Esophagus muscularis mucosa (tissue), 4 donors: Measurements from ENCODE around the gene SIX2. TPM values are rescaled to one million over a fixed set of nuclear protein-coding genes. Genes with fewer than 3 reads are reported as not detected.

ENCODE experiments used
- DNase-seq: peaks from one replicate; pipeline ENCODE4 v3.0.0-alpha.2; 2017; ENCODE audit errors: extremely low spot score
- H3K27ac ChIP-seq, 4 donors: fragments of 200-600 bp; sonication (generic); replicated peaks in 1 of 4; 1 replicate in 3 of 4; 2 replicates in 1 of 4; pipeline ENCODE4 v1.5.1; 2016 to 2019; ENCODE audit warnings: mild to moderate bottlenecking in 1 of 4
- H3K27me3 ChIP-seq, 4 donors: fragments of 200-600 bp; sonication (generic); one replicate each; pipeline versions ENCODE4 v1.5.1 to v1.6.0; 2016 to 2019
- H3K36me3 ChIP-seq, 4 donors: fragments of 200-600 bp; sonication (generic); one replicate each; pipeline ENCODE4 v1.5.1; 2016 to 2019
- H3K4me1 ChIP-seq, 4 donors: fragments of 200-600 bp; sonication (generic); one replicate each; pipeline ENCODE4 v1.5.1; 2016 to 2019
- H3K4me3 ChIP-seq, 4 donors: fragments of 200-600 bp; sonication (generic); 1 replicate in 2 of 4; 2 replicates in 2 of 4; pipeline ENCODE4 v1.5.1; 2016 to 2019; ENCODE audit warnings: mild to moderate bottlenecking in 4 of 4, moderate library complexity in 1 of 4
- H3K9me3 ChIP-seq, 4 donors: fragments of 200-600 bp; sonication (generic); 1 replicate in 3 of 4; 2 replicates in 1 of 4; pipeline ENCODE4 v1.5.1; 2016 to 2019
- CTCF ChIP-seq, 3 experiments: fragments of 200-600 bp in 2 of 3; fragments of 450-650 bp in 1 of 3; sonication (generic) in 2 of 3; IDR thresholded peaks; one replicate each; pipeline ENCODE4 v1.5.1; 2017 to 2019; ENCODE audit warnings: antibody characterized with exemption in 3 of 3, mild to moderate bottlenecking in 2 of 3, moderate library complexity in 1 of 3
- EP300 ChIP-seq: sonication (generic); formaldehyde crosslinking; IDR thresholded peaks from one replicate; pipeline ENCODE4 v1.6.1; 2017; ENCODE audit warnings: antibody characterized with exemption
- POLR2A ChIP-seq: fragments of 450-650 bp; IDR thresholded peaks from one replicate; pipeline ENCODE4 v1.6.1; 2017; ENCODE audit warnings: antibody characterized with exemption, moderate library complexity, mild to moderate bottlenecking, low read depth
- POLR2AphosphoS5 ChIP-seq, 2 donors: sonication (generic); formaldehyde crosslinking; IDR thresholded peaks; one replicate each; pipeline ENCODE4 v1.6.1; 2017; ENCODE audit warnings: antibody characterized with exemption in 2 of 2
- WGBS: methylation state at CpG from one replicate; pipeline ENCODE4 v1.1.5; 2018; 5-methylcytosine and 5-hydroxymethylcytosine counted together
- intact Hi-C: fragments of 100-400 bp; cut with DNase I; formaldehyde crosslinking; loops from one replicate; pipeline ENCODE4 v1.15.1; 2023
- total RNA-seq, 4 donors: library from RNA; depleted of rRNA; stranded (reverse); fragments of >200 nt; gene quantifications; one replicate each; pipeline versions ENCODE4 v1.1.0 to v1.2.1, GENCODE V29; 2016

SIX2 gene
- total RNA-seq, 4 donors from 2014 or later = under 0.01 to 1.9 (median 1.5) TPM

- 36% methylated on average over 25 of the region's 25 CpGs for WGBS
These were observed 3.8 kb downstream of the SIX2 start for GRCh38 chr2:45005261-45006002.

DNA sequence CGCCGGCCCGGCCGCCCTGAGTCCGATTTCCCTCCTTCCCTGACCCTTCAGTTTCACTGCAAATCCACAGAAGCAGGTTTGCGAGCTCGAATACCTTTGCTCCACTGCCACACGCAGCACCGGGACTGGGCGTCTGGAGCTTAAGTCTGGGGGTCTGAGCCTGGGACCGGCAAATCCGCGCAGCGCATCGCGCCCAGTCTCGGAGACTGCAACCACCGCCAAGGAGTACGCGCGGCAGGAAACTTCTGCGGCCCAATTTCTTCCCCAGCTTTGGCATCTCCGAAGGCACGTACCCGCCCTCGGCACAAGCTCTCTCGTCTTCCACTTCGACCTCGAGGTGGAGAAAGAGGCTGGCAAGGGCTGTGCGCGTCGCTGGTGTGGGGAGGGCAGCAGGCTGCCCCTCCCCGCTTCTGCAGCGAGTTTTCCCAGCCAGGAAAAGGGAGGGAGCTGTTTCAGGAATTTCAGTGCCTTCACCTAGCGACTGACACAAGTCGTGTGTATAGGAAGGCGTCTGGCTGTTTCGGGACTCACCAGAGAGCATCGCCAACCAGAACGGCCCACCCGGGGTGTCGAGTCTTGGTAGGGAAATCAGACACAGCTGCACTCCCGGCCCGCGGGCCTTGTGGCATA is 4.6 kb downstream of the SIX2 start:
- peaks cover 34 to 61% (median 56%) of the 10 kb centered on the region in 4 donors for H3K4me1 ChIP-seq
- 15% methylated on average over 16 of the region's 45 CpGs for WGBS
- peaks cover 5 to 100% (median 70%) of the 10 kb centered on the region in 4 donors for H3K27me3 ChIP-seq
- H3K27ac ChIP-seq = no peak overlapping the region
- intact Hi-C loops = no loop called here
- H3K36me3 ChIP-seq = no peaks in the 10 kb centered on the region
- H3K9me3 ChIP-seq = no peaks in the 10 kb centered on the region
- no peak for TF ChIP-seq CTCF (IDR thresholded peaks at IDR 0.05)
- TF ChIP-seq EP300 = no peak
- TF ChIP-seq POLR2A = no peak
- no peak for TF ChIP-seq POLR2AphosphoS5 (IDR thresholded peaks at IDR 0.05)
- no peak for DNase-seq
- H3K4me3 ChIP-seq = peak overlapping the region; percentile 28 to 45 (median 36)

More at GRCh38 chr2:45005261-45006002, 3.8 kb downstream of the SIX2 start:
- Histone ChIP-seq H3K9me3 (no peaks in the 10 kb centered on the region), H3K27me3 (peaks cover 8 to 100% (median 68%) of the 10 kb centered on the region in 4 donors), H3K36me3 (no peaks in the 10 kb centered on the region), H3K4me1 (peaks cover 41 to 66% (median 62%) of the 10 kb centered on the region in 4 donors), H3K4me3 (peak overlapping the region in 2 of 4 donors; percentile 34 to 38), H3K27ac (no peak overlapping the region)
- TF ChIP-seq CTCF (IDR thresholded peaks at IDR 0.05) (no peak), EP300 (no peak), POLR2AphosphoS5 (IDR thresholded peaks at IDR 0.05) (no peak), POLR2A (no peak)
- no peak for DNase-seq
- intact Hi-C loops = no loop called here

DNA sequence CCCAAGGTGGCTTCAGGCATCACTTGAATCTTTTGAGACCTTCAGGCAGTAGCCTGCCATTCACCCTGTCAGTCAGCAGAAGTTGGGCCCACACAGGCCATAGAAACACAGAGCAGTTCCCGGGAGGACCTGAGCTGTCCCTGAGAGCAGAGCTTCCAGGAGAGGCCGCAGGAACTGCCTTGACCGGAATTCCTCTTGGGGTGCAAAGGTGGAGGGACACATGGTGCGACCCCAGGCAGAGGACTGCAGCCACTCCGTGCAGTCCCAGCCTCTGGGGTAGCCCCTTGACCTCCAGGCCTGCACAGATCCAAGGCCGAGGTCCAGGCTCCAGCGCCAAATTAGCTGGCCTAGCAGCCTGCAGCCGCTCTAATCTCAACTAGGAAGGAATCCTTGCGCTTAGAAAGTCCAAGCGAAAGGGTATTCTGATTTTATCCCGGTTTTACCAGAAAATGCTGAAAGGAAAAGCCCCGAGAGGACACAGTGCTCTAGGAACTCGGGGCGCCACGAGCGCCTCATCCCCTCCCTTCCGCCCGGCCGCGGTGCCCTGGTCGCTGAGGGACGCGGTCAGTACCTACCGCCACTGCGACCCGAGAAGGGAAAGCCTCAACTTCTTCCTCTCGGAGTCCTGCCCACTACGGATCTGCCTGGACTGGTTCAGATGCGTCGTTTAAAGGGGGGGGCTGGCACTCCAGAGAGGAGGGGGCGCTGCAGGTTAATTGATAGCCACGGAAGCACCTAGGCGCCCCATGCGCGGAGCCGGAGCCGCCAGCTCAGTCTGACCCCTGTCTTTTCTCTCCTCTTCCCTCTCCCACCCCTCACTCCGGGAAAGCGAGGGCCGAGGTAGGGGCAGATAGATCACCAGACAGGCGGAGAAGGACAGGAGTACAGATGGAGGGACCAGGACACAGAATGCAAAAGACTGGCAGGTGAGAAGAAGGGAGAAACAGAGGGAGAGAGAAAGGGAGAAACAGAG is 5.4 kb downstream of the SIX2 start:
- intact Hi-C loops = no loop called here
- WGBS = 24% methylated on average over 14 of the region's 41 CpGs
- no peak for DNase-seq
- peaks cover 5 to 100% (median 73%) of the 10 kb centered on the region in 4 donors for H3K27me3 ChIP-seq
- no peaks in the 10 kb centered on the region for H3K36me3 ChIP-seq
- TF ChIP-seq POLR2AphosphoS5 (IDR thresholded peaks at IDR 0.05) (no peak), EP300 (no peak), POLR2A (no peak), CTCF (IDR thresholded peaks at IDR 0.05) (no peak)
- peaks cover 34 to 53% (median 48%) of the 10 kb centered on the region in 4 donors for H3K4me1 ChIP-seq
- no peak overlapping the region for H3K27ac ChIP-seq
- peak overlapping the region; percentile 28 to 45 (median 36) for H3K4me3 ChIP-seq
- no peaks in the 10 kb centered on the region for H3K9me3 ChIP-seq

DNA sequence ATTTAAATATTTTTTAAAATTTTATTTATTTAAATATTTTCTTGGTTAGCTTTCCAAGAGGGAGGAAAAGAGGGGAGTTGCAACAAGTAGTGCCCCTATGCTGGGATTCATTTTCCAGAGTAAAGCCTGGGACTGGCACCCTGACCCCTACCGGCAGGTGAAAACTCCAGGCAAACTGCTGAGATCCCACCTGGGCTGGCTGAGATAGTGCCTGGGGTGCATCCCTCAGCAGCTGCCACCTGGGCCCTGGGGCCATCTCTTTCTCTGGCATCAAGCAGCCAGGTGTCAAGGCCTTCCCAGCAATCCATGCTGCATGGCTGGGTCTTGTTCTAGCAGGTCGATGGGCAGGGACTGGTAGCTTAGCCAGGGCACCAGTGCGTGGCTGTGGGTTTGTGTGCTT is 6.6 kb downstream of the SIX2 start:
- Histone ChIP-seq H3K27me3 (peaks cover 5 to 99% (median 73%) of the 10 kb centered on the region in 4 donors), H3K4me3 (no peak overlapping the region), H3K36me3 (no peaks in the 10 kb centered on the region), H3K9me3 (no peaks in the 10 kb centered on the region), H3K4me1 (peaks cover 27 to 45% (median 38%) of the 10 kb centered on the region in 4 donors), H3K27ac (no peak overlapping the region)
- no peak for TF ChIP-seq POLR2AphosphoS5 (IDR thresholded peaks at IDR 0.05)
- TF ChIP-seq POLR2A = no peak
- TF ChIP-seq CTCF (IDR thresholded peaks at IDR 0.05) = no peak
- TF ChIP-seq EP300 = no peak
- 58% methylated on average over 2 of the region's 3 CpGs for WGBS
- intact Hi-C loops = no loop called here
- DNase-seq = no peak
